Stimulated activated naive CD8-positive, alpha-beta T cell treated with anti-CD3 and anti-CD28 coated beads, Interleukin-15, Interleukin-2, amounts not matched to agents 100 U/mL and 50 U/mL, for 24 hours (primary cell): ENCODE results near the gene FSIP2.
"Not testable (repeated sequence)": the region's sequence is repeated elsewhere in the genome, so short reads cannot be mapped to it uniquely, and the experiment has no call there.

ENCODE experiments used
- ATAC-seq: fragments of 150-1000 bp; cut with Tn5 transposase; one replicate; pipeline ENCODE4 v1.10.0; 2021
- DNase-seq: peaks from one replicate; pipeline ENCODE4 v3.0.0; 2021

Gene FSIP2

DNA sequence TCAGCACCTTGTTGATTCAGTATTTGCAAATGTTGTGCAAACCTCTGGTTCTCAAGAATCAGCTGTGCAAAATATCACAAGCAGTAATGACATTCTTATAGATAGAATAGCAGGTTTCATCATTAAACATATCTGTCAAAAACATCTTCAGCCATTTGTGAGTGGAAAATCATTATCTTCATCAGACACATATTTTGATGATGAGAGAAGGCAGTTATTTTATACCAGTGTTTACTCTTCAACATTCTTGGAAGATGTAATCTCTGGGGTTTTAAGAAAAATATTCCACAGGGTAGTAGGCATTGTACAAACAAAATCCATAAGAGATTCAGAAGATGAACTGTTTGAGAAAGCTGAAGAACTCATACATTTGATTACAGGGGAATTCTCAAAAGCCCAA is 64.3 kb downstream of the FSIP2 start:
- ATAC-seq (no peak), DNase-seq (no peak)

- ATAC-seq (no peak), DNase-seq (no peak)
These were observed 68.2 kb downstream of the FSIP2 start for GRCh38 chr2:185806783-185807182.

GRCh38 chr2:185807351-185807750 is 68.7 kb downstream of the FSIP2 start:
- ATAC-seq = no peak

GRCh38 chr2:185811580-185811979 is 73.0 kb downstream of the FSIP2 start:
- ATAC-seq = no peak
- DNase-seq = no peak

More at GRCh38 chr2:185807351-185807750, 68.7 kb downstream of the FSIP2 start:
- no peak for DNase-seq

DNA sequence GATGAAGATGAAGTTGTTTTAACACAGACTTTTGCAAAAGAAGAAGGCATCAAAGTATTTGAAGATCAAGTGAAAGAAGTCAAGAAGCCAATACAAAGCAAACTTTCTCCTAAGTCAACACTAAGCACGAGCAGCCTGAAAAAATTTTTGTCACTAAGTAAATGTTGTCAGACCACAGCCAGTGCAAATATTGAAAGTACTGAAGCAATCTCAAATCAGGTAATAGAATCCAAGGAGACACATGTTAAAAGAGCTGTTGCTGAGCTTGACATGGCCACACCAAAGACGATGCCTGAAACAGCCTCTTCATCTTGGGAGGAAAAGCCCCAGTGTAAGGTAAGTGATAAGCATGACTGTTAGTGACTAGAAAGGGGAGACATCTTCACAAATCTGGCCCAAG is 75.1 kb downstream of the FSIP2 start:
- ATAC-seq (no peak), DNase-seq (no peak)

DNA sequence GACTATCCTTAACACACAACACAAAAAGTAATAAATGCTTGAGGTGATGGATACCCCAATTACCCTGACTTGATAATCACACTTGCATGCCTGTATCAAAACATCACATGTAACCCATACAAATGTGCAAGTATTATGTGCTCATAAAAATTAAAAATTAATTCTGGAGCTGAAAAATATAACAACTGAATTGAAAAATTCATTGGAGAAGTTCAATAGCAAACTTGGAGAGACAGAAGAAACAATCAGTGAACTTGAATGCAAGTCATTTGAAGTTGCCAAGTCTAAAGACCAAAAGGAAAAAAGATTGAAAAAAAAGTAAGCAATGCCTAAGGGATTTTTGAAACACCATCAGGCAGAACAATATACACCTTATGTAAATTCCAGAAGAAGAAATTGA is 79.4 kb downstream of the FSIP2 start:
- no peak for ATAC-seq
- no peak for DNase-seq

- ATAC-seq = no peak
These were observed 82.9 kb downstream of the FSIP2 start for GRCh38 chr2:185821467-185821866.

GRCh38 chr2:185823773-185824172 is 85.2 kb downstream of the FSIP2 start:
- DNase-seq (no peak), ATAC-seq (no peak)

More at GRCh38 chr2:185821467-185821866, 82.9 kb downstream of the FSIP2 start:
- no peak for DNase-seq

- no peak for DNase-seq
- ATAC-seq = no peak
These were observed 87.0 kb downstream of the FSIP2 start for GRCh38 chr2:185825557-185825956.

GRCh38 chr2:185828326-185828725 is 89.7 kb downstream of the FSIP2 start:
- DNase-seq (no peak), ATAC-seq (no peak)

DNA sequence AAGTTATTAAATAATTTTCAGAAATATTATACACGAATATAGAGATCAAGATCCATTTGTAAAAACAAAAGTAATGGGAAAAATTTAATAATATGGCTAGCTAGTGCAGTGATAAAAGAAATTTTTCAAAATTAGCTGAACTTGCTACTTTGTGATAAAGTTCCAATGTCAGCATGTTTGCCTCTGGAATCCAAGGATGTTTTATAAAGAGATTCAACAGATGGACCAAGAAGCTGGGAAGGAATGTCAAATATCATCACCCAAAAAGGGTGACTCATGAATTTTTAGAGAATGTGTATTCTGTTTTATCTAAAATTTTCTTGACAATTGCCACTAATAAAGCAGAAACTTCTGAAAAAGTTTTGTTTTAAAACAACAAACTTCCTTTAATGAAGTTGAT is 95.3 kb downstream of the FSIP2 start:
- DNase-seq (no peak), ATAC-seq (no peak)

- ATAC-seq = no peak
- no peak for DNase-seq
These were observed 97.4 kb downstream of the FSIP2 start for GRCh38 chr2:185835974-185836373.

GRCh38 chr2:185854885-185855284 is 116.3 kb downstream of the FSIP2 start:
- DNase-seq (no peak), ATAC-seq (no peak)

DNA sequence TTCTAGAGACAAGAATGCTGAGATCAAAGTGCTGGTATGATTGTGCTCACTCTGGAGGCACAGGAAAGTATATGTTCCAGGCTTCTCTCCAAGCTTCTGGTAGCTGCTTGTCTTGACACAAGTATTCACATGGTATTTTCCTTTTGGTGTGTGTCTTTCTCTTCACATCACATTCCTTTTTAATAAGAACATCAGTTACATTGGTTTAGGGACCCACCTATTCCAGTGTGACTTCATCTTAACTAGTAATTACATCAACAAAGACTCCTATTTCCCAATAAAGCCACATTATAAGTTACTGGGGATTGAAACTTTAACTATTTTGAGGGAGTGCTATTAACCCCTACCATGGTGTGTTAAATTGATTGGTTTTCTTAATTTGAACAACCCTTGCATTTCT is 119.1 kb downstream of the FSIP2 start:
- ATAC-seq = no peak
- no peak for DNase-seq

DNA sequence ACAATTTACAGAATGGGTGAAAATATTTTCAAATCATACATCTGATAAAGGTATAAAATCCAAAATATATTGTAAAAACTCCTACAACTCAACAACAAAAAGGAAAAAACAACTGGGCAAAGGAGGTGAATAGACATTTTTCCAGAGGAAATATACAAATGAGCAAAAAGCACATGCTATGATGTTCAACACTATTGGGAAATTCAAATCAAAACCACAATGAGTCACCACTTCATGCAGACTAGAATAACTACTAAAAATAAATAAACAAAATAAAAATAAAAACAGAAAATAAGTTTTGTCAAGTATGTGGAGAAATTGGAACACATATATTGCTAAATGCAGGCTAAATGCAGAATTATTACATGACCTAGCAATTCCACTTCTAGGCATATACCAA is 120.9 kb downstream of the FSIP2 start:
- DNase-seq (no peak), ATAC-seq (no peak)

- no peak for ATAC-seq
- no peak for DNase-seq
These were observed 121.7 kb downstream of the FSIP2 start for GRCh38 chr2:185860321-185860720.

DNA sequence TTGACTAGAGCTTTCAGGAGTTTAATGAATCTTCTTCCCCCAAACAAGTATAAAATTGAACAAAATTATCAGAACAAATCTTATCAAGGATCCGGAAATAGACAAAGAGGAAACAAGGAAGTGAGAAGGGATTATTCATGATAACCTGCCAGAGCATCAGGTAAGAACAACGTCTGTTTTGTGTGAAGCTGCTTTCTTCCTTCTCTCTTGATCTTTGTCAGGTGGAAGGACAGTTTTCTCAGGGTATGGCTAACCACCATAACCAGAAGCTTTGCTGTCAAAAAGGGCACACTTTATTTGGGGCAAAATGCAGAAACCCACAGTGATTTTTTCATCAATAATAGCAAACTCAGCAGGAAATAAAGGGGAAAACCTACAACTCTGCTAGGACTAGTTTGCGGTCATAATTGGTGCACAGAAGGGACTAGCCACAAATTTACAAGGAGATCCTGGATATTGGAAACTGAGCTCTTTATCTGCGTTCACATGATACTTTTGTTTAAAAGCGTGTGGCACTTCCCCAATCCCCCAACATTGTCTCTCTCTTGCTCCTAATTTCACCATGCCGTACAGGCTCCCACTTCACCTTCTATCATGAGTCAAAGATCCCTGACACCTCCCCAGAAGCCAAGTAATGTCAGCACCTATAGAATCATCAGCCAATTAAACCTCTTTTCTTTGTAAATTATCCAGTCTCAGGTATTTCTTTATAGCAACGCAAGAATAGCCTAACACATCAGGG is 124.2 kb downstream of the FSIP2 start:
- DNase-seq (no peak), ATAC-seq (no peak)

GRCh38 chr2:185864468-185865260 is 126.1 kb downstream of the FSIP2 start:
- not testable (repeated sequence) for DNase-seq, ATAC-seq

GRCh38 chr2:185875136-185875931 is 136.7 kb downstream of the FSIP2 start:
- DNase-seq (no peak), ATAC-seq (no peak)

- DNase-seq = no peak
- no peak for ATAC-seq
These were observed 137.6 kb downstream of the FSIP2 start for GRCh38 chr2:185876234-185876633.

- DNase-seq (no peak), ATAC-seq (no peak)
These were observed 141.8 kb downstream of the FSIP2 start for GRCh38 chr2:185880396-185880795.
